ENCODE results near the gene AP2S1.

Gene AP2S1

DNA sequence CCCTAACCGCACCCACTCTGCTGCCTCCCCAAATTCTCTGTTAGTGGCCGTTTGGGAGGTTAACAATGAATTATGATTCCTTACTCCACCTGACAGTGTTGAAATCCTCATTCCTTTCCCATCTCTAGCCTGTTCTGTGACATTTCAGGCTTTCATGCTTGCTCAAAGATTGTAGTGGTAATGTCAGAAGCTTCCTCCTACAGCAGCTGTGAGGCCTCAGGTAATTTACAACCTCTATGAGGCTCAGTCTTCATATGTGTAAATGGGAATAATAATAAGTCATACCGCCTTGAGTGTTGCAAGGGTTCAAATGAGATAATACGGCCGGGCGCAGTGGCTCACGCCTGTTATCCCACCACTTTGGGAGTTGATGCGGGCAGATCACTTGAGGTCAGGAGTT, 61.3 kb downstream of the AP2S1 start:
- H3K9me3 ChIP-seq (ENCODE audit: control insufficient read depth, insufficient read depth, low read length), result no peaks in the 10 kb centered on the region; the same call in 1 of the 2 replicates
- H3K27me3 ChIP-seq (ENCODE audit: control insufficient read depth, low read length), result peaks cover 8% of the 10 kb centered on the region
- TF ChIP-seq EZH2phosphoT487 (IDR thresholded peaks at IDR 0.05; ENCODE audit: borderline replicate concordance, low read length), result no peak
- TF ChIP-seq, protein P1, sequence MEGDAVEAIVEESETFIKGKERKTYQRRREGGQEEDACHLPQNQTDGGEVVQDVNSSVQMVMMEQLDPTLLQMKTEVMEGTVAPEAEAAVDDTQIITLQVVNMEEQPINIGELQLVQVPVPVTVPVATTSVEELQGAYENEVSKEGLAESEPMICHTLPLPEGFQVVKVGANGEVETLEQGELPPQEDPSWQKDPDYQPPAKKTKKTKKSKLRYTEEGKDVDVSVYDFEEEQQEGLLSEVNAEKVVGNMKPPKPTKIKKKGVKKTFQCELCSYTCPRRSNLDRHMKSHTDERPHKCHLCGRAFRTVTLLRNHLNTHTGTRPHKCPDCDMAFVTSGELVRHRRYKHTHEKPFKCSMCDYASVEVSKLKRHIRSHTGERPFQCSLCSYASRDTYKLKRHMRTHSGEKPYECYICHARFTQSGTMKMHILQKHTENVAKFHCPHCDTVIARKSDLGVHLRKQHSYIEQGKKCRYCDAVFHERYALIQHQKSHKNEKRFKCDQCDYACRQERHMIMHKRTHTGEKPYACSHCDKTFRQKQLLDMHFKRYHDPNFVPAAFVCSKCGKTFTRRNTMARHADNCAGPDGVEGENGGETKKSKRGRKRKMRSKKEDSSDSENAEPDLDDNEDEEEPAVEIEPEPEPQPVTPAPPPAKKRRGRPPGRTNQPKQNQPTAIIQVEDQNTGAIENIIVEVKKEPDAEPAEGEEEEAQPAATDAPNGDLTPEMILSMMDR (IDR thresholded peaks at IDR 0.05; ENCODE audit: low read depth, low read length, poor library complexity, severe bottlenecking), result no peak
- H3K4me3 ChIP-seq (ENCODE audit: low read length), result no peak overlapping the region
- peaks cover 31% of the 10 kb centered on the region for H3K4me1 ChIP-seq (ENCODE audit: control insufficient read depth, low read length)
- peaks cover 40% of the 10 kb centered on the region for H3K79me2 ChIP-seq (ENCODE audit: control insufficient read depth, low read length)
- H3K27ac ChIP-seq (ENCODE audit: low read depth, low read length), result no peak overlapping the region
- no peaks in the 10 kb centered on the region for H3K9me2 ChIP-seq (replicated peaks; ENCODE audit: control insufficient read depth, low read length)
- H4K20me1 ChIP-seq (ENCODE audit: control insufficient read depth, insufficient read depth, low read depth, low read length), result peaks cover 9% of the 10 kb centered on the region; the same call in 1 of the 2 replicates
- H3K4me2 ChIP-seq (ENCODE audit: low read length), result no peak overlapping the region
- peaks cover 39% of the 10 kb centered on the region for H3K36me3 ChIP-seq (ENCODE audit: control insufficient read depth, low read length)
- H3F3A ChIP-seq (ENCODE audit: control insufficient read depth, insufficient read depth), result 0 out of 2 replicates have a peak, but pooled peaks cover 2% of the 10 kb centered on the region

DNA sequence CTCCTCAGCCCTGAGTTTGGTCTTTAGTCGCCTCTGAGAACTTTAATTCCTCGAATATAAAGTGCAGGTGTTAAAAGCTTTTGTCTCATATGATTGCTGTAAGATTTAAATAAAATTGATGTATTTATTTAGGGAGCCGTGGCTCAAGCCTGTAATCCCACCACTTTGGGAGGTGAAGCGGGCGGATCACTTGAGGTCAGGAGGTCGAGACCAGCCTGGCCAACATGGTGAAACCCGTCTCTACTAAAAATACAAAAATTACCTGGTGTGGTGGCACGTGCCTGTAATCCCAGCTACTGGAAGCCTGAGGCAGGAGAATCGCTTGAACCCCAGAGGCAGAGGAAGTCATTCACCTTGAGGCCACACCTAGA, 61.7 kb downstream of the AP2S1 start:
- Histone ChIP-seq H3K4me3 (ENCODE audit: low read length) (0 out of 2 replicates have a peak overlapping the region, but pooled peaks have one; percentile 8), H3K4me2 (ENCODE audit: low read length) (peak overlapping the region; percentile 36), H3K36me3 (ENCODE audit: control insufficient read depth, low read length) (peaks cover 43% of the 10 kb centered on the region), H4K20me1 (ENCODE audit: control insufficient read depth, insufficient read depth, low read depth, low read length) (peaks cover 13% of the 10 kb centered on the region; the same call in 1 of the 2 replicates), H3K27me3 (ENCODE audit: control insufficient read depth, low read length) (peaks cover 8% of the 10 kb centered on the region), H3K79me2 (ENCODE audit: control insufficient read depth, low read length) (peaks cover 44% of the 10 kb centered on the region), H3K9me3 (ENCODE audit: control insufficient read depth, insufficient read depth, low read length) (no peaks in the 10 kb centered on the region; the same call in 1 of the 2 replicates), H3F3A (ENCODE audit: control insufficient read depth, insufficient read depth) (0 out of 2 replicates have a peak, but pooled peaks cover 2% of the 10 kb centered on the region), H3K9me2 (replicated peaks; ENCODE audit: control insufficient read depth, low read length) (no peaks in the 10 kb centered on the region), H3K27ac (ENCODE audit: low read depth, low read length) (no peak overlapping the region), H3K4me1 (ENCODE audit: control insufficient read depth, low read length) (peaks cover 35% of the 10 kb centered on the region)
- TF ChIP-seq, protein P1 (IDR thresholded peaks at IDR 0.05; ENCODE audit: low read depth, low read length, poor library complexity, severe bottlenecking), result no peak
- no peak for TF ChIP-seq EZH2phosphoT487 (IDR thresholded peaks at IDR 0.05; ENCODE audit: borderline replicate concordance, low read length)

DNA sequence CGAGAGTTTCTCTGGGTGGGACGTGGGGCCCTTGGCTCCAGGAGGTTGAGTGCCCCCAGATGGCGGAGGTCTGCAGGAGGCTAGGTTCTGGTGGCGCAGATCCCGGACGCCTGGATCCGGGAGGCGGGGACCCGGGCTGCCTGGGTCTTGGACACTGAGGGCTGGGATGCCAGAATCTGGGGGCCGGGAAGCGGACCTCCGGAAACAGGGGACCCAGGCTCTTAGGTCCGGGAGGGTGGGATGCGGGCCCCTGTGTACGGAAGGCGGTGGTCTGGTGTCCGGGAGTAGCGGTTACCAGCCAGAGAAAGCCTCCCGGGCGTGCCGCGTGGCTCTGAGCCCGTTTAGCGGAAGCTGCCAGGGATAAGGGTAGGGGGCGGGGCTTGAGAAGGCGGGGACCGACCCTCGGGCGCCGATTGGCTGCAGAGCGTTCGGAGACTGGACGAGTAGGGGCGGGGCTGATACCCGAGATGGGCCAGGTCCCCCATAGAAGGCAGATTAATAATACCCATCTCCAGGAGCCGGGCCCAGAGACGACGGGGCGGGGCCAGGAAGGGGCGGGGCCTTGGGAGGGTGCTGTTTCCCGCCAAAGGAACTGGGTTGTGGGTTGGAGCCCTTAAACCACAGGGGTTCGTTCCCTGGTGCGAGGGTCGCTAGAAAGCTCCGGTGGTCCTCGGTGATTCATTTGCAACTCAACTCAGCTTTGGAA, 62.2 kb downstream of the AP2S1 start, which contains the start of gene SLC1A5:
Gene SLC1A5, minus strand, starts transcription at position 333 of the 706 bp plus-strand sequence. CDS start 629 bp downstream, outside the sequence.
- H3K4me1 ChIP-seq (ENCODE audit: control insufficient read depth, low read length), result peaks cover 41% of the 10 kb centered on the region
- no peak for TF ChIP-seq EZH2phosphoT487 (IDR thresholded peaks at IDR 0.05; ENCODE audit: borderline replicate concordance, low read length)
- TF ChIP-seq, protein P1 (IDR thresholded peaks at IDR 0.05; ENCODE audit: low read depth, low read length, poor library complexity, severe bottlenecking), result peak; percentile 17
- peak within 1 kb of the TSS; percentile 90 for H3K4me3 ChIP-seq (ENCODE audit: low read length)
- peaks cover 48% of the 10 kb centered on the region for H3K36me3 ChIP-seq (ENCODE audit: control insufficient read depth, low read length)
- peak within 1 kb of the TSS; percentile 89 for H3K27ac ChIP-seq (ENCODE audit: low read depth, low read length)
- H3F3A ChIP-seq (ENCODE audit: control insufficient read depth, insufficient read depth), result 0 out of 2 replicates have a peak, but pooled peaks cover 2% of the 10 kb centered on the region
- H3K27me3 ChIP-seq (ENCODE audit: control insufficient read depth, low read length), result peaks cover 8% of the 10 kb centered on the region
- H4K20me1 ChIP-seq (ENCODE audit: control insufficient read depth, insufficient read depth, low read depth, low read length), result peaks cover 19% of the 10 kb centered on the region; the same call in 1 of the 2 replicates
- H3K79me2 ChIP-seq (ENCODE audit: control insufficient read depth, low read length), result peaks cover 49% of the 10 kb centered on the region
- H3K4me2 ChIP-seq (ENCODE audit: low read length), result peak within 1 kb of the TSS; percentile 87
- no peaks in the 10 kb centered on the region; the same call in 1 of the 2 replicates for H3K9me3 ChIP-seq (ENCODE audit: control insufficient read depth, insufficient read depth, low read length)
- H3K9me2 ChIP-seq (replicated peaks; ENCODE audit: control insufficient read depth, low read length), result no peaks in the 10 kb centered on the region

Measured in DOHH2 (cell line).